ENCODE results near the gene ITPR3. TPM values are rescaled to one million over a fixed set of nuclear protein-coding genes. Genes with fewer than 3 reads are reported as not detected.
A peak's percentile ranks its signal among the peaks of the same experiment; 100 is the strongest.
"Not testable (repeated sequence)": the region's sequence is repeated elsewhere in the genome, so short reads cannot be mapped to it uniquely, and the experiment has no call there.

Gene ITPR3
- total RNA-seq, 2 donors from 2014 or later, result 17.5 to 25.9 TPM

DNA sequence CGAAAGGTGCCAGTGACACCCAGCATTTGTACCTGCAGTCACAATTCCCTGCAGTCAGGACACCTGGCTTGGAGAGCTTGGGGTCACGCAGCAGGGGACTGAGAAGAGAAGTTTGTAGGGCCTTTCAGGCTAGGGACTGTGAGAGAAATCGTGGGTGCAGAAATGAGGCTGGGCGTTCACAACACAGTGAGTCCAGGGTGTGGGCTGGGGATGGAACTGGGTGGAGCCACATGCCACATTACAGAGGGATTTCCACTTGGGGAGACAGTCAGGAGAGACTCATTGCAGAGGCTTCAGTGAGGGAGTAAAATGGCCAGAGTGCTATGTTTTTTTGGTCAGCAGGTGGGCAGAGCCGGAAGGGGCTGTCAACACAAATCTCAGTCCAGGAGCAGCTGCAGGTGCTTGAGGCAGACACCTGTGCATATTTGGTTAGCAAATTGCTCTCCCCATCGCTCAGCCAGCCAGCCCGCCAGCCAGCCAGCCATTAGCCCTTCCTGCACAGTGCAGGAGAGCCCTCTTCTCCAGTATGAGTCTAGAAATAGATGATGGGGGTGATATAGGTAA, 7.4 kb downstream of the ITPR3 start:
- DNase-seq (peak in 1 of 4 donors; percentile 19), ATAC-seq (no peak)
- TF ChIP-seq, protein P1, sequence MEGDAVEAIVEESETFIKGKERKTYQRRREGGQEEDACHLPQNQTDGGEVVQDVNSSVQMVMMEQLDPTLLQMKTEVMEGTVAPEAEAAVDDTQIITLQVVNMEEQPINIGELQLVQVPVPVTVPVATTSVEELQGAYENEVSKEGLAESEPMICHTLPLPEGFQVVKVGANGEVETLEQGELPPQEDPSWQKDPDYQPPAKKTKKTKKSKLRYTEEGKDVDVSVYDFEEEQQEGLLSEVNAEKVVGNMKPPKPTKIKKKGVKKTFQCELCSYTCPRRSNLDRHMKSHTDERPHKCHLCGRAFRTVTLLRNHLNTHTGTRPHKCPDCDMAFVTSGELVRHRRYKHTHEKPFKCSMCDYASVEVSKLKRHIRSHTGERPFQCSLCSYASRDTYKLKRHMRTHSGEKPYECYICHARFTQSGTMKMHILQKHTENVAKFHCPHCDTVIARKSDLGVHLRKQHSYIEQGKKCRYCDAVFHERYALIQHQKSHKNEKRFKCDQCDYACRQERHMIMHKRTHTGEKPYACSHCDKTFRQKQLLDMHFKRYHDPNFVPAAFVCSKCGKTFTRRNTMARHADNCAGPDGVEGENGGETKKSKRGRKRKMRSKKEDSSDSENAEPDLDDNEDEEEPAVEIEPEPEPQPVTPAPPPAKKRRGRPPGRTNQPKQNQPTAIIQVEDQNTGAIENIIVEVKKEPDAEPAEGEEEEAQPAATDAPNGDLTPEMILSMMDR (IDR thresholded peaks at IDR 0.05), result no peak
- no peak for TF ChIP-seq POLR2A (IDR thresholded peaks at IDR 0.05)
- Histone ChIP-seq H3K9me3 (no peaks in the 10 kb centered on the region), H3K27ac (no peak overlapping the region), H3K27me3 (no peaks in the 10 kb centered on the region), H3K4me1 (peaks cover 15% of the 10 kb centered on the region), H3K4me3 (no peak overlapping the region), H3K36me3 (replicated peaks in 1 of 2; ENCODE audit: insufficient read depth in 1 of 2, low read depth in 2 of 2) (no peaks in the 10 kb centered on the region)
- WGBS, 2 donors, result 87 to 93% methylated on average over 5 to 7 of the region's 7 CpGs
- intact Hi-C loops (cut with DNase I), result no loop called here

GRCh38 chr6:33630014-33630413, 8.9 kb downstream of the ITPR3 start:
- TF ChIP-seq, protein P1 (IDR thresholded peaks at IDR 0.05), result no peak
- TF ChIP-seq POLR2A (IDR thresholded peaks at IDR 0.05), result no peak
- no peak overlapping the region for H3K4me3 ChIP-seq
- no peak overlapping the region for H3K27ac ChIP-seq
- intact Hi-C loops (cut with DNase I), result loop anchor here (10.0 kb wide), 1 partner anchor 65 kb away; no protein-coding TSS in a partner anchor
- ATAC-seq (no peak), DNase-seq (no peak)
- H3K4me1 ChIP-seq, result peaks cover 27% of the 10 kb centered on the region
- no peaks in the 10 kb centered on the region for H3K36me3 ChIP-seq (replicated peaks in 1 of 2; ENCODE audit: insufficient read depth in 1 of 2, low read depth in 2 of 2)
- WGBS, 2 donors, result 81 to 88% methylated on average over 10 of the region's 10 CpGs
- H3K27me3 ChIP-seq, result no peaks in the 10 kb centered on the region
- H3K9me3 ChIP-seq, result no peaks in the 10 kb centered on the region

DNA sequence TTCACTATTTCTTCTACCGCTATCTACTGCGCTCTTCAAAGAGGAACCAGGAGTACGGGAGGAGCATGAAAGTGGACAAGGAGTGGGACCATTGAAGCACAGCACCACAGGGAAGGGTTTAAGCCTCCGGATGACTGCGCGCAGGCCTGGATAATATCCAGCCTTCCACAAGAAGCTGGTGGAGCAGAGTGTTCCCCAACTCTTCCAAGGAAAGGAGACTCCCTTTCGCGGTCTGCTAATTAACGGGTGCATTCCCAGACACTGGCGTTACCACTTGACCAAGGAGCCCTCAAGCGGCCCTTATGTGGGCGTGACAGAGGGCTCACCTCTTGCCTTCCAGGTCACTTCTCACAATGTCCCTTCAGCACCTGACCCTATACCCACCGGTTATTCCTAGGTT, 10.4 kb downstream of the ITPR3 start:
- intact Hi-C loops (cut with DNase I), result loop anchor here (10.0 kb wide), 1 partner anchor 63 kb away; no protein-coding TSS in a partner anchor
- not testable (repeated sequence) for ATAC-seq; H3K27me3 ChIP-seq; DNase-seq; H3K9me3 ChIP-seq; H3K36me3 ChIP-seq (replicated peaks in 1 of 2; ENCODE audit: insufficient read depth in 1 of 2, low read depth in 2 of 2); H3K4me3 ChIP-seq; H3K27ac ChIP-seq
- WGBS, 2 donors, result 96 to 97% methylated on average over 13 of the region's 13 CpGs
- peaks cover 27% of the 10 kb centered on the region for H3K4me1 ChIP-seq

DNA sequence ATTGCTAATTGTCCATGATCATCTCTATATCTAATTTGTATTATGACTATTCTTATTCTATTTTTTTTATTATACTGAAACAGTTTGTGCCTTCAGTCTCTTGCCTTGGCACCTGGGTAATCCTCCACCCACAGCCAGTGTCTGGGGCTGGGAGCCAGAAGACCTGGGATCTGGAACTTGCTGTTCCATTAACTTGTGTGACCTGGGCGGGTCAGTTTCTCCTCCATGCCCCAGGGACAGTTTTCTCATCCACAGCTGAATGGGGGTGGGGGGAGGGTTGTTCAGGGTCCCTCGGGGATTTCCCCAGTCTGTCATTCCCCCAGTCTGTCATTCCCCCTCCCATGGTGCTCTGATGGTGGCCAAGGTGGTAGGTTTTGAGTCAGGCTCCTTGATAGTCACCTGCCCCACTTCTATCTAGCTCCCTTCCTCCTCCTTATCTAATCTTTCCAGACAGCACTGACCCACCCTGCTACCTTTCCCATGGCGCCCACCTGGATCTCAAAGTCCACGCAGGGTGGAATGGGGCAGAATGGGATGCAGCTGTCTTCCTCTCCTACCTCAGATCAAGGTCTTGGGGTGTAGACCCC, 10.9 kb downstream of the ITPR3 start:
- 62 to 65% methylated on average over 4 of the region's 4 CpGs for WGBS, 2 donors
- H3K27ac ChIP-seq, result no peak overlapping the region
- intact Hi-C loops (cut with DNase I), result loop anchor here (10.0 kb wide), 1 partner anchor 63 kb away; no protein-coding TSS in a partner anchor
- no peaks in the 10 kb centered on the region for H3K36me3 ChIP-seq (replicated peaks in 1 of 2; ENCODE audit: insufficient read depth in 1 of 2, low read depth in 2 of 2)
- no peaks in the 10 kb centered on the region for H3K9me3 ChIP-seq
- no peak overlapping the region for H3K4me3 ChIP-seq
- DNase-seq (no peak), ATAC-seq (no peak)
- no peaks in the 10 kb centered on the region for H3K27me3 ChIP-seq
- peaks cover 27% of the 10 kb centered on the region for H3K4me1 ChIP-seq
- TF ChIP-seq POLR2A (IDR thresholded peaks at IDR 0.05), result no peak
- TF ChIP-seq, protein P1 (IDR thresholded peaks at IDR 0.05), result no peak

- Histone ChIP-seq H3K9me3 (no peaks in the 10 kb centered on the region), H3K4me1 (peaks cover 27% of the 10 kb centered on the region), H3K27me3 (no peaks in the 10 kb centered on the region), H3K4me3 (no peak overlapping the region), H3K36me3 (replicated peaks in 1 of 2; ENCODE audit: insufficient read depth in 1 of 2, low read depth in 2 of 2) (no peaks in the 10 kb centered on the region), H3K27ac (peak overlapping the region in 1 of 4 donors; percentile 75)
- peak; percentile 52 to 63 (median 54) for DNase-seq
- 47 to 51% methylated on average over 3 to 6 of the region's 6 CpGs for whole genome bisulfite sequencing, 2 donors
- no peak for ATAC-seq
- intact Hi-C loops (cut with DNase I), result loop anchor here (10.0 kb wide), 1 partner anchor 62 kb away; no protein-coding TSS in a partner anchor
- TF ChIP-seq POLR2A (IDR thresholded peaks at IDR 0.05), result no peak
- TF ChIP-seq, protein P1 (IDR thresholded peaks at IDR 0.05), result peak in 6 of 7 experiments; percentile 35 to 72 (median 56)
Measured at GRCh38 chr6:33632558-33633039, 11.5 kb downstream of the ITPR3 start.
